ENCODE results near the gene MOV10L1.

DNA sequence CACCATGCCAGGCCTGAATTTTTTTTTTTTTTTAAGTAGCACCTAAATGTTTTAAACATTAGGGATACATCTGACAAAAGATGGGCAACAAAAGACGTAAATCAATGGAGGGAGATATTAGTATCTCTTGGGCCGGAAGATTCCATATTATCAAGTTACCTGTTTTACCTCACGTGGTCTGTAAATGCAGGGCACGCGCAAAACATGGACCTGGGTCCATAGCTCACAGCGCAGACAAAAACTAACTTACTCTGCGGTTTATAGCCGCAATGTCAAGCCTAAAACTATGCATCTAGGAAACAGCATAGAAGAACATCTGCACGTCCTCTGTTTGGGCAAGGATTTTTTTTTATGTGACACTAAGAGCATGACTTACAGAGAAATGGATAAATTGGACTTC is 49.2 kb downstream of the MOV10L1 start:
- TF ChIP-seq, protein P1, sequence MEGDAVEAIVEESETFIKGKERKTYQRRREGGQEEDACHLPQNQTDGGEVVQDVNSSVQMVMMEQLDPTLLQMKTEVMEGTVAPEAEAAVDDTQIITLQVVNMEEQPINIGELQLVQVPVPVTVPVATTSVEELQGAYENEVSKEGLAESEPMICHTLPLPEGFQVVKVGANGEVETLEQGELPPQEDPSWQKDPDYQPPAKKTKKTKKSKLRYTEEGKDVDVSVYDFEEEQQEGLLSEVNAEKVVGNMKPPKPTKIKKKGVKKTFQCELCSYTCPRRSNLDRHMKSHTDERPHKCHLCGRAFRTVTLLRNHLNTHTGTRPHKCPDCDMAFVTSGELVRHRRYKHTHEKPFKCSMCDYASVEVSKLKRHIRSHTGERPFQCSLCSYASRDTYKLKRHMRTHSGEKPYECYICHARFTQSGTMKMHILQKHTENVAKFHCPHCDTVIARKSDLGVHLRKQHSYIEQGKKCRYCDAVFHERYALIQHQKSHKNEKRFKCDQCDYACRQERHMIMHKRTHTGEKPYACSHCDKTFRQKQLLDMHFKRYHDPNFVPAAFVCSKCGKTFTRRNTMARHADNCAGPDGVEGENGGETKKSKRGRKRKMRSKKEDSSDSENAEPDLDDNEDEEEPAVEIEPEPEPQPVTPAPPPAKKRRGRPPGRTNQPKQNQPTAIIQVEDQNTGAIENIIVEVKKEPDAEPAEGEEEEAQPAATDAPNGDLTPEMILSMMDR (IDR thresholded peaks at IDR 0.05; ENCODE audit: low read length): no peak
- TF ChIP-seq EZH2 (optimal IDR thresholded peaks at IDR 0.05; ENCODE audit: low read depth, low read length): no peak

Measured in MM.1S (cell line).